B cell (primary cell): Measurements from ENCODE around the gene RFC1.
"Not testable (repeated sequence)": the region's sequence is repeated elsewhere in the genome, so short reads cannot be mapped to it uniquely, and the experiment has no call there.

Experiments used
- EZH2 ChIP-seq: IDR thresholded peaks from 2 replicates; pipeline ENCODE4 v1.6.1; 2012; ENCODE audit warnings: borderline replicate concordance, low read depth, mild to moderate bottlenecking, moderate library complexity, low read length; ENCODE audit not compliant: insufficient read depth, poor library complexity, severe bottlenecking
- TF ChIP-seq, protein P1 (sequence below): fragments of 200-600 bp; IDR thresholded peaks from one replicate; pipeline ENCODE4 v1.8.0; 2022; ENCODE audit warnings: antibody characterized with exemption, mild to moderate bottlenecking

DNA sequence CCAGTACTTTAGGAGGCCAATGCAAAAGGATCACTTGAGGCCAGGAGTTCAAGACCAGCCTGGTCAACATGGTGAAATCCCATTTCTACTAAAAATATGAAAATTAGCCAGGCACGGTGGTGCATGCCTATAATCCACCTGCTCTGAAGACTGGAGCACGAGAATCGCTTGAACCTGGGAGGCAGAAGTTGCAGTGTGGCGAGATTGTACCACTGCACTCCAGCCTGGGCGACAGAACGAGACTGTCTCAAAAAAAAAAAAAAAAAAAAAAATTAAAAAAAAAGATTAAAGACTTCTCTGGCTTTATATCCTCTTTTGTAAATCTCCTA lies 13.0 kb downstream of the RFC1 start:
- not testable (repeated sequence) for TF ChIP-seq EZH2
- TF ChIP-seq, protein P1, sequence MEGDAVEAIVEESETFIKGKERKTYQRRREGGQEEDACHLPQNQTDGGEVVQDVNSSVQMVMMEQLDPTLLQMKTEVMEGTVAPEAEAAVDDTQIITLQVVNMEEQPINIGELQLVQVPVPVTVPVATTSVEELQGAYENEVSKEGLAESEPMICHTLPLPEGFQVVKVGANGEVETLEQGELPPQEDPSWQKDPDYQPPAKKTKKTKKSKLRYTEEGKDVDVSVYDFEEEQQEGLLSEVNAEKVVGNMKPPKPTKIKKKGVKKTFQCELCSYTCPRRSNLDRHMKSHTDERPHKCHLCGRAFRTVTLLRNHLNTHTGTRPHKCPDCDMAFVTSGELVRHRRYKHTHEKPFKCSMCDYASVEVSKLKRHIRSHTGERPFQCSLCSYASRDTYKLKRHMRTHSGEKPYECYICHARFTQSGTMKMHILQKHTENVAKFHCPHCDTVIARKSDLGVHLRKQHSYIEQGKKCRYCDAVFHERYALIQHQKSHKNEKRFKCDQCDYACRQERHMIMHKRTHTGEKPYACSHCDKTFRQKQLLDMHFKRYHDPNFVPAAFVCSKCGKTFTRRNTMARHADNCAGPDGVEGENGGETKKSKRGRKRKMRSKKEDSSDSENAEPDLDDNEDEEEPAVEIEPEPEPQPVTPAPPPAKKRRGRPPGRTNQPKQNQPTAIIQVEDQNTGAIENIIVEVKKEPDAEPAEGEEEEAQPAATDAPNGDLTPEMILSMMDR = not testable (repeated sequence)
